ENCODE measurements around the gene HIBADH. TPM values are rescaled to one million over a fixed set of nuclear protein-coding genes. Genes with fewer than 3 reads are reported as not detected.
"Not testable (repeated sequence)": the region's sequence is repeated elsewhere in the genome, so short reads cannot be mapped to it uniquely, and the experiment has no call there.

HIBADH gene
- total RNA-seq, 4 donors from 2014 or later, result 18.0 to 74.8 (median 41.2) TPM

DNA sequence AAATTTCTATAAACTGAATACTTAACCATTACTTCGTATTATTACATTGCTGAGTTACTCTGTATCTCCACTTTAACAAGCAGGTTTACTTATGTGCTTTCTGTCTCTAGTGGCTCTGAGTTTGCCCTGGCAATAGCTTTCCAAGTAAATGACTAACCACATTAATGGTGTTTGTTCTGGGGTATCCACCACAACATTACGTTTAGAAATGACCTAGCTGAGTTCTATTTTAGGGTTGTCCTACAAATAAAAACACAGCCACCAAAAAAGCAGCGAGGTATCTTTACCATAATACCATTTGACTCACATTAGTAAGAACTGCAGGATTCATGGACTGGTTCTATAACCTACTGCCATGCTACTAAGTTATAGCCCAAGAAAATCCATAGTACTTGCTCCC lies 83.1 kb downstream of the HIBADH start:
- H3K27ac ChIP-seq, result no peak overlapping the region
- H3K4me1 ChIP-seq, result peaks cover 0 to 4% (median 0%) of the 10 kb centered on the region in 4 donors
- H3K9me3 ChIP-seq, result no peaks in the 10 kb centered on the region
- H3K4me3 ChIP-seq, result no peak overlapping the region
- no peak for DNase-seq
- in situ Hi-C loops (cut with MboI; ENCODE audit: low pct_ligation_motif_present in 1 of 4, low pct_unique_long_range_greater_than_20kb in 1 of 4, low sequenced_read_pairs in 3 of 4), result loop anchor here (10.0 to 25.0 kb wide), 4 partner anchors 333 to 375 kb away; partner anchors contain the start of gene HOXA13 (in 3 of the 4)
- intact Hi-C loops (cut with DNase I; ENCODE audit: low total_unique reads), result loop anchor here (10.0 kb wide), 1 partner anchor 375 kb away; the partner anchor contains the start of gene HOXA13
- H3K36me3 ChIP-seq, result no peaks in the 10 kb centered on the region
- H3K27me3 ChIP-seq, result no peaks in the 10 kb centered on the region
- TF ChIP-seq, protein P1, sequence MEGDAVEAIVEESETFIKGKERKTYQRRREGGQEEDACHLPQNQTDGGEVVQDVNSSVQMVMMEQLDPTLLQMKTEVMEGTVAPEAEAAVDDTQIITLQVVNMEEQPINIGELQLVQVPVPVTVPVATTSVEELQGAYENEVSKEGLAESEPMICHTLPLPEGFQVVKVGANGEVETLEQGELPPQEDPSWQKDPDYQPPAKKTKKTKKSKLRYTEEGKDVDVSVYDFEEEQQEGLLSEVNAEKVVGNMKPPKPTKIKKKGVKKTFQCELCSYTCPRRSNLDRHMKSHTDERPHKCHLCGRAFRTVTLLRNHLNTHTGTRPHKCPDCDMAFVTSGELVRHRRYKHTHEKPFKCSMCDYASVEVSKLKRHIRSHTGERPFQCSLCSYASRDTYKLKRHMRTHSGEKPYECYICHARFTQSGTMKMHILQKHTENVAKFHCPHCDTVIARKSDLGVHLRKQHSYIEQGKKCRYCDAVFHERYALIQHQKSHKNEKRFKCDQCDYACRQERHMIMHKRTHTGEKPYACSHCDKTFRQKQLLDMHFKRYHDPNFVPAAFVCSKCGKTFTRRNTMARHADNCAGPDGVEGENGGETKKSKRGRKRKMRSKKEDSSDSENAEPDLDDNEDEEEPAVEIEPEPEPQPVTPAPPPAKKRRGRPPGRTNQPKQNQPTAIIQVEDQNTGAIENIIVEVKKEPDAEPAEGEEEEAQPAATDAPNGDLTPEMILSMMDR (IDR thresholded peaks at IDR 0.05), result no peak
- TF ChIP-seq POLR2A (IDR thresholded peaks at IDR 0.05), result no peak
- no peak for TF ChIP-seq POLR2AphosphoS5 (IDR thresholded peaks at IDR 0.05)
- TF ChIP-seq EP300 (IDR thresholded peaks at IDR 0.05; ENCODE audit: low read depth), result no peak
- WGBS, 2 donors (ENCODE audit: low coverage in 1 of 2), result 53% methylated on average over 2 to 3 of the region's 3 CpGs

DNA sequence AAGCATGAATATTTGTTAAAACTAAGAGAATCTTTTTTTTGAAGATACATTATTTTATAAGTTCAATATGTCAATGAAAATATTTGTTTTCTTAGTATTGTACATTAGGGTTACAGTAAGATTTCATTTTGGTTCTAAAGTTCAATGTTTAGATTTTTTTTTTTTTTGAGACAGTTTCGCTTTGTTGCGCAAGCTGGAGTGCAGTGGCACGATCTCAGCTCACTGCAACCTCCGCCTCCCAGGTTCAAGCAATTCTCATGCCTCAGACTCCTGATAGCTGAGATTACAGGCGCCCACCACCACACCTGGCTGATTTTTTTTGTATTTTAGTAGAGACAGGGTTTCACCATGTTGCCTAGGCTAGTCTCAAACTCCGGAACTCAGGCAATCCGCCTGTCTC lies 84.5 kb downstream of the HIBADH start:
- not testable (repeated sequence) for DNase-seq, H3K36me3 ChIP-seq, H3K27me3 ChIP-seq, H3K27ac ChIP-seq, H3K4me1 ChIP-seq, H3K9me3 ChIP-seq, H3K4me3 ChIP-seq
- WGBS, 2 donors (ENCODE audit: low coverage in 1 of 2), result 86 to 95% methylated on average over 4 to 7 of the region's 7 CpGs
- in situ Hi-C loops (cut with MboI; ENCODE audit: low pct_ligation_motif_present in 1 of 4, low pct_unique_long_range_greater_than_20kb in 1 of 4, low sequenced_read_pairs in 3 of 4), result loop anchor here (10.0 to 25.0 kb wide), 4 partner anchors 334 to 373 kb away; partner anchors contain the start of gene HOXA13 (in 3 of the 4)
- intact Hi-C loops (cut with DNase I; ENCODE audit: low total_unique reads), result loop anchor here (10.0 kb wide), 1 partner anchor 373 kb away; the partner anchor contains the start of gene HOXA13

DNA sequence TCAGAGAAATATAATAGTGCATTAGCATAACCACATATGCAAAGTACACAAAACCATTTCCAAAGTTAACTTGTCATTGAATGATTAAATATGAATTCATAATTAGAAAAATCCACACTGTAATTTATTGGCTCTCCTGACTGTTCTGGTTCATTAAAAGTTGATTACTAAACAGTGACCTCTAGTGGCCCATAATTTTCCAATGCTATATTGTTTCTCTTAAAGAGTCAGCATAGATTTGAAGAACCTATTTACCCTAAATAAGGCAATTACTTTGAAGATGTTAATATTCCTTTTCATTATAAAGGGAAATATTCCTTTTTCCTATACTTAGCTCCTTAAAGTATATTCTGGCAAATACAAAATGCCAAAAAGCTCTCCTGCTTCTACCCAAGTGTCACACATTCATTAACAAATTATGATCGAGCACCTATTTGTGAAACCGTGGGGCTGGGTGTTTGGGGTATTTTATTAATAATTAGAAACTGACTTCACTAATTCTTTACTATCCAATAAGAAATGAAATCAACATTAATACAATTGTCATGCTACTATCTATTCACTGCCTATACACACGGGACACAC lies 86.2 kb downstream of the HIBADH start:
- intact Hi-C loops (cut with DNase I; ENCODE audit: low total_unique reads), result loop anchor here (10.0 kb wide), 1 partner anchor 372 kb away; the partner anchor contains the start of gene HOXA13
- no peak for TF ChIP-seq EP300 (IDR thresholded peaks at IDR 0.05; ENCODE audit: low read depth)
- TF ChIP-seq, protein P1 (IDR thresholded peaks at IDR 0.05), result peak; percentile 59 to 70 (median 68)

DNA sequence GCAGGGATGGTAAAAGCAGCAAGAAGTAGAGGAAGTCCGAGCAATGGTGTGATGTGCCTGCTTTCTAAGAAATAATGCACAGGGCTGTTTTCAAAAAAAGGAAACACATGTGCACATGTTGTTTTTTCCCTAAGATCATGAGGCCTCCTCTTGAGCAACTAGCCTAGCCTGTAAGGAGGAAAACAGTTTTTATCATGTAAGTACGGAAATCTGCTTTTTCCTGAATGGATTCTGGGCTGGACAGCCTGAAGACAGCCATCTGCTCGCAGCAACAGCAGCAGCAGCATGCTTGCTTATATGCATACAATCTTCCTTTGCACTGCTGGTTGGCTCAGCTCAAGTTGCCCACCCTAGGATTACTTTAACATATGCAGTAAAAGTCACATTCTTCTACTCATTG lies 87.1 kb downstream of the HIBADH start:
- H3K9me3 ChIP-seq, result no peaks in the 10 kb centered on the region
- WGBS, 2 donors (ENCODE audit: low coverage in 1 of 2), result 62 to 68% methylated on average over 3 of the region's 3 CpGs
- DNase-seq, result no peak
- H3K27ac ChIP-seq, result no peak overlapping the region
- intact Hi-C loops (cut with DNase I; ENCODE audit: low total_unique reads) (loop anchor here (10.0 kb wide), 1 partner anchor 371 kb away; the partner anchor contains the start of gene HOXA13), in situ Hi-C loops (cut with MboI; ENCODE audit: low pct_ligation_motif_present in 1 of 4, low pct_unique_long_range_greater_than_20kb in 1 of 4, low sequenced_read_pairs in 3 of 4) (loop anchor here (10.0 to 25.0 kb wide), 4 partner anchors 337 to 371 kb away; partner anchors contain the start of gene HOXA13 (in 3 of the 4))
- TF ChIP-seq EP300 (IDR thresholded peaks at IDR 0.05; ENCODE audit: low read depth) (no peak), POLR2A (IDR thresholded peaks at IDR 0.05) (no peak), POLR2AphosphoS5 (IDR thresholded peaks at IDR 0.05) (no peak)
- TF ChIP-seq, protein P1 (IDR thresholded peaks at IDR 0.05), result no peak
- no peaks in the 10 kb centered on the region for H3K27me3 ChIP-seq
- H3K4me3 ChIP-seq, result no peak overlapping the region
- peaks cover 0 to 4% (median 0%) of the 10 kb centered on the region in 4 donors for H3K4me1 ChIP-seq
- H3K36me3 ChIP-seq, result no peaks in the 10 kb centered on the region

More for the DNA sequence above, 86.2 kb downstream of the HIBADH start:
- H3K4me3 ChIP-seq, result no peak overlapping the region
- no peak for DNase-seq
- peaks cover 0 to 4% (median 0%) of the 10 kb centered on the region in 4 donors for H3K4me1 ChIP-seq
- no peak overlapping the region for H3K27ac ChIP-seq
- H3K36me3 ChIP-seq, result no peaks in the 10 kb centered on the region
- no peaks in the 10 kb centered on the region for H3K9me3 ChIP-seq
- H3K27me3 ChIP-seq, result no peaks in the 10 kb centered on the region
- 91 to 96% methylated on average over 3 of the region's 3 CpGs for WGBS, 2 donors (ENCODE audit: low coverage in 1 of 2)
- in situ Hi-C loops (cut with MboI; ENCODE audit: low pct_ligation_motif_present in 1 of 4, low pct_unique_long_range_greater_than_20kb in 1 of 4, low sequenced_read_pairs in 3 of 4), result loop anchor here (10.0 to 25.0 kb wide), 4 partner anchors 336 to 372 kb away; partner anchors contain the start of gene HOXA13 (in 3 of the 4)
